HL-60 (cell line): ENCODE results near the gene IL1RAPL2.
"Not testable (repeated sequence)": the region's sequence is repeated elsewhere in the genome, so short reads cannot be mapped to it uniquely, and the experiment has no call there.

Source experiments
- DNase-seq, 2 experiments: peaks; one replicate each; pipeline ENCODE4 v3.0.0-alpha.2; 2010 to 2020; ENCODE audit warnings: low read depth in 1 of 2, low spot score in 1 of 2
- H3K27ac ChIP-seq: fragments of 250-450 bp; sonication (Bioruptor Pico); replicated peaks from 2 replicates; pipeline ENCODE4 v1.5.1; 2020; ENCODE audit warnings: mild to moderate bottlenecking, moderate library complexity
- H3K27me3 ChIP-seq: fragments of 250-450 bp; sonication (Bioruptor Pico); 2 replicates; pipeline ENCODE4 v1.5.1; 2021; ENCODE audit warnings: mild to moderate bottlenecking, moderate library complexity; ENCODE audit not compliant: insufficient read depth, poor library complexity, severe bottlenecking
- H3K4me3 ChIP-seq: replicated peaks from 2 replicates; pipeline ENCODE4 v1.5.1; 2011; ENCODE audit warnings: mild to moderate bottlenecking, control low read depth, low read length; ENCODE audit not compliant: insufficient read depth
- GABPA ChIP-seq: IDR thresholded peaks from 2 replicates; pipeline ENCODE4 v1.6.1; 2012; ENCODE audit warnings: low read depth
- POLR2AphosphoS5 ChIP-seq: IDR thresholded peaks from 2 replicates; pipeline ENCODE4 v1.6.1; 2012; ENCODE audit warnings: low read depth
- SPI1 ChIP-seq: IDR thresholded peaks from 2 replicates; pipeline ENCODE4 v1.6.1; 2012; ENCODE audit warnings: low read depth, mild to moderate bottlenecking, borderline replicate concordance
- TF ChIP-seq, protein P1 (sequence below): IDR thresholded peaks from 2 replicates; pipeline ENCODE4 v1.6.1; 2012; ENCODE audit warnings: low read depth; ENCODE audit not compliant: insufficient replicate concordance
- TF ChIP-seq, protein P2 (sequence below): IDR thresholded peaks from one replicate; pipeline ENCODE4 v1.5.1; 2011; ENCODE audit warnings: low read length, control low read depth, inconsistent platforms; ENCODE audit not compliant: insufficient read depth

Gene IL1RAPL2

DNA sequence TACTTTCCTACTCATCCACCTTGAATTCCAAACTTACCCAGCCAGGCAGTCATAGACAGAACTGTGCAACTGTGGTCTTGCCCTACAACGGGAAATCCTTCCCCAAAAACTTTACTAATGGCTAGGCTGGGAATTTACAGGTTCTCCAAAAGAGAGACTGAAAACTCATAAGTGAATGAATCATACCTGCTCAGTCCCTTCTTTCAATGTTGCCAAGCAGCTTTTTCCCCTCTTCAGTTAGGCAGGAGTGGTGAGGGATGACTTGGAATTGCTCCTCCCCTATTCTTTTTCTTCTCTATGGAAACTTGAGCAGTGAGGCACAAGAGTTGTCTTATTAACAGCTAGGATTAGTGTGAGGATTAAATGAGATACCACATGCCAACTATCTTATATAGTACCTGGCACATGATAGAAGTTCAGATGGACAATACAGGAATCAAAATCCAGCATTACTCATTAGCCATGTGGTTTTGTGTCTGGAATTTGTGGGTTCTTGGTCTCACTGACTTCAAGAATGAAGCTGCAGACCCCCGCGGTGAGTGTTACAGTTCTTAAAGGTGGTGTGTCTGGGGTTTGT, 548.6 kb downstream of the IL1RAPL2 start:
- no peak for DNase-seq
- no peaks in the 10 kb centered on the region for H3K27me3 ChIP-seq
- TF ChIP-seq, protein P1, sequence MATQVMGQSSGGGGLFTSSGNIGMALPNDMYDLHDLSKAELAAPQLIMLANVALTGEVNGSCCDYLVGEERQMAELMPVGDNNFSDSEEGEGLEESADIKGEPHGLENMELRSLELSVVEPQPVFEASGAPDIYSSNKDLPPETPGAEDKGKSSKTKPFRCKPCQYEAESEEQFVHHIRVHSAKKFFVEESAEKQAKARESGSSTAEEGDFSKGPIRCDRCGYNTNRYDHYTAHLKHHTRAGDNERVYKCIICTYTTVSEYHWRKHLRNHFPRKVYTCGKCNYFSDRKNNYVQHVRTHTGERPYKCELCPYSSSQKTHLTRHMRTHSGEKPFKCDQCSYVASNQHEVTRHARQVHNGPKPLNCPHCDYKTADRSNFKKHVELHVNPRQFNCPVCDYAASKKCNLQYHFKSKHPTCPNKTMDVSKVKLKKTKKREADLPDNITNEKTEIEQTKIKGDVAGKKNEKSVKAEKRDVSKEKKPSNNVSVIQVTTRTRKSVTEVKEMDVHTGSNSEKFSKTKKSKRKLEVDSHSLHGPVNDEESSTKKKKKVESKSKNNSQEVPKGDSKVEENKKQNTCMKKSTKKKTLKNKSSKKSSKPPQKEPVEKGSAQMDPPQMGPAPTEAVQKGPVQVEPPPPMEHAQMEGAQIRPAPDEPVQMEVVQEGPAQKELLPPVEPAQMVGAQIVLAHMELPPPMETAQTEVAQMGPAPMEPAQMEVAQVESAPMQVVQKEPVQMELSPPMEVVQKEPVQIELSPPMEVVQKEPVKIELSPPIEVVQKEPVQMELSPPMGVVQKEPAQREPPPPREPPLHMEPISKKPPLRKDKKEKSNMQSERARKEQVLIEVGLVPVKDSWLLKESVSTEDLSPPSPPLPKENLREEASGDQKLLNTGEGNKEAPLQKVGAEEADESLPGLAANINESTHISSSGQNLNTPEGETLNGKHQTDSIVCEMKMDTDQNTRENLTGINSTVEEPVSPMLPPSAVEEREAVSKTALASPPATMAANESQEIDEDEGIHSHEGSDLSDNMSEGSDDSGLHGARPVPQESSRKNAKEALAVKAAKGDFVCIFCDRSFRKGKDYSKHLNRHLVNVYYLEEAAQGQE: no peak
- TF ChIP-seq, protein P2, sequence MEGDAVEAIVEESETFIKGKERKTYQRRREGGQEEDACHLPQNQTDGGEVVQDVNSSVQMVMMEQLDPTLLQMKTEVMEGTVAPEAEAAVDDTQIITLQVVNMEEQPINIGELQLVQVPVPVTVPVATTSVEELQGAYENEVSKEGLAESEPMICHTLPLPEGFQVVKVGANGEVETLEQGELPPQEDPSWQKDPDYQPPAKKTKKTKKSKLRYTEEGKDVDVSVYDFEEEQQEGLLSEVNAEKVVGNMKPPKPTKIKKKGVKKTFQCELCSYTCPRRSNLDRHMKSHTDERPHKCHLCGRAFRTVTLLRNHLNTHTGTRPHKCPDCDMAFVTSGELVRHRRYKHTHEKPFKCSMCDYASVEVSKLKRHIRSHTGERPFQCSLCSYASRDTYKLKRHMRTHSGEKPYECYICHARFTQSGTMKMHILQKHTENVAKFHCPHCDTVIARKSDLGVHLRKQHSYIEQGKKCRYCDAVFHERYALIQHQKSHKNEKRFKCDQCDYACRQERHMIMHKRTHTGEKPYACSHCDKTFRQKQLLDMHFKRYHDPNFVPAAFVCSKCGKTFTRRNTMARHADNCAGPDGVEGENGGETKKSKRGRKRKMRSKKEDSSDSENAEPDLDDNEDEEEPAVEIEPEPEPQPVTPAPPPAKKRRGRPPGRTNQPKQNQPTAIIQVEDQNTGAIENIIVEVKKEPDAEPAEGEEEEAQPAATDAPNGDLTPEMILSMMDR: no peak
- no peak for TF ChIP-seq POLR2AphosphoS5
- no peak for TF ChIP-seq GABPA
- no peak for TF ChIP-seq SPI1
- H3K27ac ChIP-seq: no peak overlapping the region
- no peak overlapping the region for H3K4me3 ChIP-seq

DNA sequence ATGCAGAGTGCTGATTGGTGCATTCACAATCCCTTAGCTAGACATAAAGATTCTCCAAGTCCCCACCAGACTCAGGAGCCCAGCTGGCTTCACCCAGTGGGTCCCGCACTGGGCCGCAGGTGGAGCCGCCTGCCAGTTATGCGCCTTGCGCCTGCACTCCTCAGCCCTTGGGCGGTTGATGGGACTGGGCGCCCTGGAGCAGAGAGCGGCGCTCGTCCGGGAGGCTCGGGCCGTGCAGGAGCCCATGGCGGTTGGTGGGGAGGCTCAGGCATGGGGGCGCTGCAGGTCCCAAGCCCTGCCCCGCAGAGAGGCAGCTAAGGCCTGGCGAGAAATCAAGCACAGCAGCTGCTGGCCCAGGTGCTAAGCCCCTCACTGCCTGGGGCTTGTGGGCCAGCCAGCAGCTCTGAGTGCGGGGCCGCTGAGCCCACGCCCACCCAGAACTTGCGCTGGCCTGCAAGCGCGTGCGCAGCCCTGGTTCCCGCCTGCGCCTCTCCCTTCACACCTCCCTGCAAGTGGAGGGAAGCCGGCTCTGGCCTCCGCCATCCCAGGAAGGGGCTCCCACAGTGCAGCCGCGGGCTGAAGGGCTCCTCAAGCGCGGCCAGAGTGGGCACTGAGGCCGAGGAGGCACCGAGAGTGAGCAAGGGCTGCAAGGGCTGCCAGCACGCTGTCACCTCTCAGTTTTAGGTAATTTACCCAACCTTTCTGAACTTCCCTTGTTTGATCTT, 549.8 kb downstream of the IL1RAPL2 start:
- DNase-seq, H3K4me3 ChIP-seq, H3K27me3 ChIP-seq, H3K27ac ChIP-seq: not testable (repeated sequence)

DNA sequence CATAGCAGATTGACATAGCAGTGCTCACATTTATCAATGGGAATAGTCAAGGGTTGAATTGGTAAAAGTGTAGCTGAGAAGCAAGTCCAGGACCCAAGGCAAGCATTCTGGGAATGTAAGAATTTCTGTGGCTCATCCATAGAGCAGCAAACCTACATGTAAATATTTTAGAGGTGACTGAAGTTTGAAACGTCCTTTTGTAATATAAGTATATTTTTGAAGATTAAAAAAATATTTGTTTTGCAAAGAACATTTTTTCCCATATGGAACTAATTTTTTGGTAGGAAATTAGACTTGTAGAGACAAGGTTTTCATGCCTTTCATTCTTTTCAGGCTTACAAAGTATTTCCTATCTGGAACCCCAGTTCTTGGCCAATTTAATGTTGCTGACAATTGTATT, 550.5 kb downstream of the IL1RAPL2 start:
- TF ChIP-seq, protein P1: no peak
- TF ChIP-seq, protein P2: no peak
- TF ChIP-seq GABPA (no peak), SPI1 (no peak)
- no peak for DNase-seq
- no peak overlapping the region for H3K27ac ChIP-seq
- no peaks in the 10 kb centered on the region for H3K27me3 ChIP-seq
- H3K4me3 ChIP-seq: no peak overlapping the region

DNA sequence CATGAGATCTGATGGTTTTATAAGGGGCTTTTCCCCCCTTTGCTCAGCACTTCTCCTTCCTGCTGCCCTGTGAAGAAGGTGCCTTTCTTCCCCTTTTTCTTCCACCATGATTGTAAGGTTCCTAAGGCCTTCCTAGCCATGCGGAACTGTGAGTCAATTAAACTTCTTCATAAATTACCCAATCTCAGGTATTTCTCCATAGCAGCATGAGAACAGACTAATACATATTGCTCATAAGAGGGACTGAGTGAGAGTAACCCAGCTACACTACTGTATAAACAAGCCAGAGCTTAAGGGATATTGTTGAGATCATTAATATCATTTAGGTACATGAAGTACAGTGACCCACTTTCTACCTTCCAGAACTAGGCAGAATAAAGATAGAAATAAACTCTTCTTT, 551.6 kb downstream of the IL1RAPL2 start:
- peak in 1 of 2 experiments; percentile 1 for DNase-seq
- H3K4me3 ChIP-seq: no peak overlapping the region
- TF ChIP-seq SPI1: no peak
- TF ChIP-seq GABPA: no peak
- TF ChIP-seq, protein P2: no peak
- TF ChIP-seq POLR2AphosphoS5: no peak
- TF ChIP-seq, protein P1: no peak
- no peak overlapping the region for H3K27ac ChIP-seq
- no peaks in the 10 kb centered on the region for H3K27me3 ChIP-seq
